GM12878 (cell line): Measurements from ENCODE around the gene C3orf33. TPM values are rescaled to one million over a fixed set of nuclear protein-coding genes. Genes with fewer than 3 reads are reported as not detected.

Experiments used
- BACH1 ChIP-seq: fragments of 450-650 bp; IDR thresholded peaks from 2 replicates; pipeline ENCODE4 v1.6.1; 2017; ENCODE audit warnings: mild to moderate bottlenecking, borderline replicate concordance
- BMI1 ChIP-seq: fragments of 450-650 bp; IDR thresholded peaks from 2 replicates; pipeline ENCODE4 v1.6.1; 2016; ENCODE audit warnings: mild to moderate bottlenecking, moderate library complexity, borderline replicate concordance
- BRCA1 ChIP-seq: IDR thresholded peaks from 2 replicates; pipeline ENCODE4 v1.6.1; 2011; ENCODE audit warnings: low read depth, low read length, improper control_type of control experiment
- E2F4 ChIP-seq: IDR thresholded peaks from 2 replicates; pipeline ENCODE4 v1.6.1; 2012; ENCODE audit warnings: low read depth, low read length, improper control_type of control experiment
- EGR1 ChIP-seq, 2 experiments: IDR thresholded peaks; 1 replicate in 1 of 2; 2 replicates in 1 of 2; pipeline ENCODE4 v1.6.1; 2011 to 2012; ENCODE audit warnings: low read depth in 2 of 2, low read length in 2 of 2, borderline replicate concordance in 1 of 2, mild to moderate bottlenecking in 1 of 2, moderate library complexity in 1 of 2
- EZH2 ChIP-seq: IDR thresholded peaks from 2 replicates; pipeline ENCODE4 v1.6.1; 2012; ENCODE audit warnings: low read depth, mild to moderate bottlenecking, control low read depth, inconsistent platforms, low read length, borderline replicate concordance; ENCODE audit not compliant: control insufficient read depth
- HDAC2 ChIP-seq: fragments of 200-600 bp; sonication (generic); IDR thresholded peaks from 2 replicates; pipeline ENCODE4 v1.6.1; 2017
- HSF1 ChIP-seq: fragments of 150-350 bp; IDR thresholded peaks from 2 replicates; pipeline ENCODE4 v1.6.1; 2014; ENCODE audit warnings: mild to moderate bottlenecking, low read depth, low read length
- IKZF2 ChIP-seq, 2 experiments: fragments of 450-650 bp; IDR thresholded peaks; 2 replicates each; pipeline ENCODE4 v1.6.1; 2017; ENCODE audit warnings: mild to moderate bottlenecking in 2 of 2, moderate library complexity in 2 of 2
- KDM1A ChIP-seq: fragments of 200-600 bp; sonication (generic); IDR thresholded peaks from 2 replicates; pipeline ENCODE4 v1.6.1; 2016; ENCODE audit warnings: borderline replicate concordance
- MYC ChIP-seq: IDR thresholded peaks from 2 replicates; pipeline ENCODE4 v1.6.1; 2011; ENCODE audit warnings: mild to moderate bottlenecking, low read length, moderate library complexity, inconsistent platforms; ENCODE audit not compliant: insufficient read depth, insufficient replicate concordance, insufficient read length, severe bottlenecking
- NR2C2 ChIP-seq: IDR thresholded peaks from 2 replicates; pipeline ENCODE4 v1.6.1; 2011; ENCODE audit warnings: borderline replicate concordance, low read depth; ENCODE audit not compliant: control insufficient read depth, insufficient read length
- RAD51 ChIP-seq: fragments of 450-650 bp; IDR thresholded peaks from 2 replicates; pipeline ENCODE4 v1.6.1; 2016; ENCODE audit warnings: moderate library complexity, mild to moderate bottlenecking, inconsistent platforms
- RFX5 ChIP-seq: IDR thresholded peaks from 2 replicates; pipeline ENCODE4 v1.6.1; 2011; ENCODE audit warnings: low read depth, low read length, improper control_type of control experiment
- SKIL ChIP-seq: fragments of 450-650 bp; IDR thresholded peaks from 2 replicates; pipeline ENCODE4 v1.6.1; 2017; ENCODE audit warnings: mild to moderate bottlenecking, low read depth, inconsistent platforms; ENCODE audit not compliant: poor library complexity, severe bottlenecking
- SP1 ChIP-seq: IDR thresholded peaks from one replicate; pipeline ENCODE4 v1.6.1; 2011; ENCODE audit warnings: low read depth, low read length
- SREBF2 ChIP-seq: IDR thresholded peaks from 2 replicates; pipeline ENCODE4 v1.6.1; 2012; ENCODE audit warnings: mild to moderate bottlenecking, low read length
- YBX1 ChIP-seq: fragments of 450-650 bp; IDR thresholded peaks from 2 replicates; pipeline ENCODE4 v1.6.1; 2016; ENCODE audit warnings: antibody characterized with exemption
- ZNF207 ChIP-seq: fragments of 450-650 bp; IDR thresholded peaks from 2 replicates; pipeline ENCODE4 v1.6.1; 2014; ENCODE audit warnings: antibody characterized with exemption, mild to moderate bottlenecking, borderline replicate concordance
- polyA plus RNA-seq, 11 experiments: library from polyadenylated mRNA; depleted of rRNA in 4 of 11; unstranded in 6 of 11; stranded (reverse) in 5 of 11; fragments of >200 nt; fragmentation: Nextera tagmentation in 4 of 11; fragmentation: Illumina TruSeq in 1 of 11; extraction: Ambion mirVana in 4 of 11; extraction: Trizol in 1 of 11; gene quantifications; 1 replicate in 1 of 11; 2 replicates in 10 of 11; pipeline versions ENCODE4 v1.2.1 to v1.2.3, GENCODE V29; 2011 to 2016; ENCODE audit warnings: inconsistent platforms in 2 of 11, missing spikeins in 2 of 11, low read depth in 1 of 11
- total RNA-seq, 4 experiments: library from RNA; depleted of rRNA in 3 of 4; stranded (reverse); fragments of >200 nt in 3 of 4; fragmentation: Illumina TruSeq in 1 of 4; extraction: Trizol in 1 of 4; gene quantifications; 2 replicates each; pipeline versions ENCODE4 v1.2.1 to v1.2.3, GENCODE V29; 2013 to 2021
- TF ChIP-seq, protein P1 (sequence below): fragments of 450-650 bp; formaldehyde crosslinking; IDR thresholded peaks from 2 replicates; pipeline ENCODE4 v1.4.0; 2022; ENCODE audit warnings: mild to moderate bottlenecking, moderate library complexity
- TF ChIP-seq, protein P2 (sequence below): IDR thresholded peaks from 2 replicates; pipeline ENCODE4 v1.6.1; 2012; ENCODE audit warnings: low read depth, low read length, improper control_type of control experiment

C3orf33 gene
- total and polyA plus RNA-seq, 10 of the 15 experiments (the other 5 are each of a cell fraction or from before 2014, with no cell fraction given), result 0.35 to 1.7 (median 0.90) TPM

GRCh38 chr3:155854141-155854940 is 48.3 kb upstream of the C3orf33 start, which contains the start of gene SLC33A1 (continued):
- TF ChIP-seq HSF1 (peak; percentile 51; the same call in 1 of the 2 replicates), YBX1 (no peak), NR2C2 (no peak), RAD51 (peak; percentile 100), MYC (peak; percentile 88), ZNF207 (peak; percentile 98), SKIL (peak; percentile 79), HDAC2 (no peak), IKZF2 (IDR thresholded peaks at IDR 0.05) (peak; percentile 52 to 65; a peak in 3 of 4 replicates), BACH1 (peak; percentile 42), EZH2 (no peak), KDM1A (no peak), SREBF2 (peak; percentile 77), BRCA1 (no peak), RFX5 (peak; percentile 83), SP1 (peak; percentile 90), E2F4 (no peak), EGR1 (IDR thresholded peaks at IDR 0.05; ENCODE audit: borderline replicate concordance in 1 of 2, low read depth in 2 of 2, low read length in 2 of 2) (peak; percentile 50 to 76; a peak in 2 of 3 replicates), BMI1 (no peak)
- TF ChIP-seq, protein P1, sequence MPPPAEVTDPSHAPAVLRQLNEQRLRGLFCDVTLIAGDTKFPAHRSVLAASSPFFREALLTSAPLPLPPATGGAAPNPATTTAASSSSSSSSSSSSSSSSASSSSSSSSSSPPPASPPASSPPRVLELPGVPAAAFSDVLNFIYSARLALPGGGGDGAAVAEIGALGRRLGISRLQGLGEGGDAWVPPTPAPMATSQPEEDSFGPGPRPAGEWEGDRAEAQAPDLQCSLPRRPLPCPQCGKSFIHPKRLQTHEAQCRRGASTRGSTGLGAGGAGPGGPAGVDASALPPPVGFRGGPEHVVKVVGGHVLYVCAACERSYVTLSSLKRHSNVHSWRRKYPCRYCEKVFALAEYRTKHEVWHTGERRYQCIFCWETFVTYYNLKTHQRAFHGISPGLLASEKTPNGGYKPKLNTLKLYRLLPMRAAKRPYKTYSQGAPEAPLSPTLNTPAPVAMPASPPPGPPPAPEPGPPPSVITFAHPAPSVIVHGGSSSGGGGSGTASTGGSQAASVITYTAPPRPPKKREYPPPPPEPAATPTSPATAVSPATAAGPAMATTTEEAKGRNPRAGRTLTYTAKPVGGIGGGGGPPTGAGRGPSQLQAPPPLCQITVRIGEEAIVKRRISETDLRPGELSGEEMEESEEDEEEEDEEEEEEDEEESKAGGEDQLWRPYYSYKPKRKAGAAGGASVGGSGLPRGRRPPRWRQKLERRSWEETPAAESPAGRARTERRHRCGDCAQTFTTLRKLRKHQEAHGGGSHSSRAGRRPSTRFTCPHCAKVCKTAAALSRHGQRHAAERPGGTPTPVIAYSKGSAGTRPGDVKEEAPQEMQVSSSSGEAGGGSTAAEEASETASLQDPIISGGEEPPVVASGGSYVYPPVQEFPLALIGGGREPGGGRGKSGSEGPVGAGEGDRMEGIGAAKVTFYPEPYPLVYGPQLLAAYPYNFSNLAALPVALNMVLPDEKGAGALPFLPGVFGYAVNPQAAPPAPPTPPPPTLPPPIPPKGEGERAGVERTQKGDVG, result peak; percentile 95
- TF ChIP-seq, protein P2, sequence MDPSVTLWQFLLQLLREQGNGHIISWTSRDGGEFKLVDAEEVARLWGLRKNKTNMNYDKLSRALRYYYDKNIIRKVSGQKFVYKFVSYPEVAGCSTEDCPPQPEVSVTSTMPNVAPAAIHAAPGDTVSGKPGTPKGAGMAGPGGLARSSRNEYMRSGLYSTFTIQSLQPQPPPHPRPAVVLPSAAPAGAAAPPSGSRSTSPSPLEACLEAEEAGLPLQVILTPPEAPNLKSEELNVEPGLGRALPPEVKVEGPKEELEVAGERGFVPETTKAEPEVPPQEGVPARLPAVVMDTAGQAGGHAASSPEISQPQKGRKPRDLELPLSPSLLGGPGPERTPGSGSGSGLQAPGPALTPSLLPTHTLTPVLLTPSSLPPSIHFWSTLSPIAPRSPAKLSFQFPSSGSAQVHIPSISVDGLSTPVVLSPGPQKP, result peak; percentile 96
